ENCODE results near the gene AFAP1L1. TPM values are rescaled to one million over a fixed set of nuclear protein-coding genes. Genes with fewer than 3 reads are reported as not detected.

AFAP1L1 gene
- total and polyA plus RNA-seq, 9 of the 15 experiments (the other 6 are each of a cell fraction or from before 2014, with no cell fraction given): 0.01 to 0.12 (median 0.03) TPM; not detected in 4

DNA sequence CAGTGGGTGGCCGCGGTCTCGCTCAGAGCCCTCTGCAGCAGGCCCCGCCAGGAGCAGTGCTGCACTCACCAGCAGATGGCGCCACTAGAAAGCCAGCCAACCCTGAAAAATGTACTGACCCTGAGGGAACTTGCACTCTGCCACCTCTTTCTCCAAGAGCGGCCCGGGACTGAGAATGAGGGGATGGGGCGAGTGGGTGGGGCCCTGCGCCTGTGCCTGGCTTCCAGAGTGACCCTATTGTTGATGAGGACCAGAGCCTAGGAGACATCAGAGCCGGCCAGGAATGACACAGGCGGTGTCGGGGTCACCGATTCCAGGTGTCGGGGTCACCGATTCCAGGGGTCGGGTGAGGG lies 110.3 kb downstream of the AFAP1L1 start (continued):
- TF ChIP-seq SRSF7 (optimal IDR thresholded peaks at IDR 0.05; ENCODE audit: low read depth, low read length) (no peak), PML (IDR thresholded peaks at IDR 0.05; ENCODE audit: low read length) (no peak), ZNF354B (CRISPR knock-in tag; IDR thresholded peaks at IDR 0.05) (no peak), CAMTA2 (CRISPR knock-in tag; conservative IDR thresholded peaks at IDR 0.05) (no peak), SMC3 (conservative IDR thresholded peaks at IDR 0.05; ENCODE audit: insufficient read depth, low read depth, low read length) (peak; percentile 95), ZFX (CRISPR knock-in tag; IDR thresholded peaks at IDR 0.05) (0 out of 2 replicates have a peak, but pooled peaks have one; percentile 40), MCM5 (IDR thresholded peaks at IDR 0.05; ENCODE audit: low read depth) (no peak), ZNF561 (CRISPR knock-in tag; conservative IDR thresholded peaks at IDR 0.05) (no peak), HDGF (IDR thresholded peaks at IDR 0.05) (peak; percentile 70; the same call in 1 of the 2 replicates), ZNF551 (CRISPR knock-in tag; IDR thresholded peaks at IDR 0.05) (no peak), EP400 (IDR thresholded peaks at IDR 0.05) (no peak), CBFB (CRISPR knock-in tag; IDR thresholded peaks at IDR 0.05) (0 out of 2 replicates have a peak, but pooled peaks have one; percentile 27), FOXP4 (CRISPR knock-in tag; IDR thresholded peaks at IDR 0.05; ENCODE audit: borderline replicate concordance) (0 out of 2 replicates have a peak, but pooled peaks have one; percentile 10), NFIC (IDR thresholded peaks at IDR 0.05) (peak; percentile 27; the same call in 1 of the 2 replicates), HDAC1 (IDR thresholded peaks at IDR 0.05) (no peak), PCBP1 (IDR thresholded peaks at IDR 0.05; ENCODE audit: low read depth, low read length, poor library complexity, severe bottlenecking) (no peak), TCF3 (CRISPR knock-in tag; IDR thresholded peaks at IDR 0.05) (0 out of 2 replicates have a peak, but pooled peaks have one; percentile 15), TEAD1 (CRISPR knock-in tag; IDR thresholded peaks at IDR 0.05) (0 out of 4 replicates have a peak, but pooled peaks of 1 of the 2 experiments have one; percentile 24), PRMT5 (CRISPR knock-in tag; IDR thresholded peaks at IDR 0.05) (no peak)
- TF ChIP-seq, protein P1, sequence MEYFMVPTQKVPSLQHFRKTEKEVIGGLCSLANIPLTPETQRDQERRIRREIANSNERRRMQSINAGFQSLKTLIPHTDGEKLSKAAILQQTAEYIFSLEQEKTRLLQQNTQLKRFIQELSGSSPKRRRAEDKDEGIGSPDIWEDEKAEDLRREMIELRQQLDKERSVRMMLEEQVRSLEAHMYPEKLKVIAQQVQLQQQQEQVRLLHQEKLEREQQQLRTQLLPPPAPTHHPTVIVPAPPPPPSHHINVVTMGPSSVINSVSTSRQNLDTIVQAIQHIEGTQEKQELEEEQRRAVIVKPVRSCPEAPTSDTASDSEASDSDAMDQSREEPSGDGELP (CRISPR knock-in tag; IDR thresholded peaks at IDR 0.05; ENCODE audit: borderline replicate concordance): peak; percentile 42; the same call in 1 of the 2 replicates

Measured in K562 (cell line).